ENCODE results near the gene SECISBP2.
"Not testable (repeated sequence)": the region's sequence is repeated elsewhere in the genome, so short reads cannot be mapped to it uniquely, and the experiment has no call there.

SECISBP2 gene

GRCh38 chr9:89318123-89319014 is at the start of gene SECISBP2:
Gene SECISBP2, plus strand, starts transcription at chr9:89318500. Its CDS starts 77 bp downstream, at chr9:89318577.
- DNase-seq, result peak; percentile 92

GRCh38 chr9:89273528-89274279 is 44.6 kb upstream of the SECISBP2 start:
- DNase-seq, result no peak

- DNase-seq, result no peak
Observed at GRCh38 chr9:89274838-89275237, 43.5 kb upstream of the SECISBP2 start.

- not testable (repeated sequence) for DNase-seq
Observed at GRCh38 chr9:89276040-89276439, 42.3 kb upstream of the SECISBP2 start.

GRCh38 chr9:89277043-89277442 is 41.3 kb upstream of the SECISBP2 start:
- DNase-seq, result no peak

- no peak for DNase-seq
Observed at GRCh38 chr9:89277454-89277853, 40.8 kb upstream of the SECISBP2 start.

GRCh38 chr9:89278551-89278950 is 39.7 kb upstream of the SECISBP2 start:
- no peak for DNase-seq

GRCh38 chr9:89278997-89279739 is 39.1 kb upstream of the SECISBP2 start:
- DNase-seq, result peak; percentile 32

- no peak for DNase-seq
Observed at GRCh38 chr9:89281106-89281505, 37.2 kb upstream of the SECISBP2 start.

GRCh38 chr9:89282248-89282968 is 35.9 kb upstream of the SECISBP2 start:
- not testable (repeated sequence) for DNase-seq

- DNase-seq, result no peak
Observed at GRCh38 chr9:89284076-89284475, 34.2 kb upstream of the SECISBP2 start.

GRCh38 chr9:89291741-89292140 is 26.6 kb upstream of the SECISBP2 start:
- no peak for DNase-seq

- no peak for DNase-seq
Observed at GRCh38 chr9:89293014-89293413, 25.3 kb upstream of the SECISBP2 start.

GRCh38 chr9:89295400-89295799 is 22.9 kb upstream of the SECISBP2 start:
- no peak for DNase-seq

GRCh38 chr9:89301996-89302395 is 16.3 kb upstream of the SECISBP2 start:
- DNase-seq, result not testable (repeated sequence)

- no peak for DNase-seq
Observed at GRCh38 chr9:89304020-89304833, 14.1 kb upstream of the SECISBP2 start.

GRCh38 chr9:89304834-89305188 is 13.5 kb upstream of the SECISBP2 start:
- no peak for DNase-seq

GRCh38 chr9:89305868-89306267 is 12.4 kb upstream of the SECISBP2 start:
- no peak for DNase-seq

GRCh38 chr9:89309166-89309565 is 9.1 kb upstream of the SECISBP2 start:
- DNase-seq, result no peak

GRCh38 chr9:89309608-89310474 is 8.5 kb upstream of the SECISBP2 start:
- DNase-seq, result no peak

All from NCI-H2171 (cell line).